ENCODE results near the gene GARIN1A.

Gene GARIN1A

GRCh38 chr7:128701062-128701785 lies 29.1 kb downstream of the GARIN1A start:
- TF ChIP-seq CTCF (conservative IDR thresholded peaks at IDR 0.05; ENCODE audit: low read length) (no peak), EZH2phosphoT487 (IDR thresholded peaks at IDR 0.05; ENCODE audit: borderline replicate concordance) (no peak)
- Histone ChIP-seq H3K4me1 (ENCODE audit: insufficient read depth, low read length, poor library complexity, severe bottlenecking) (no peaks in the 10 kb centered on the region), H3F3A (ENCODE audit: low read depth) (no peaks in the 10 kb centered on the region), H3K9me2 (replicated peaks; ENCODE audit: low read depth, low read length) (no peaks in the 10 kb centered on the region), H3K9me3 (ENCODE audit: insufficient read depth, low read depth, low read length) (no peaks in the 10 kb centered on the region), H3K27me3 (ENCODE audit: insufficient read depth, low read length, poor library complexity, severe bottlenecking) (no peaks in the 10 kb centered on the region), H3K36me3 (ENCODE audit: insufficient read depth, low read length) (no peaks in the 10 kb centered on the region), H4K20me1 (ENCODE audit: insufficient read depth, low read length, poor library complexity, severe bottlenecking) (no peaks in the 10 kb centered on the region), H2AFZ (ENCODE audit: low read length) (no peak overlapping the region), H3K79me2 (ENCODE audit: insufficient read depth, low read length) (no peaks in the 10 kb centered on the region), H3K9ac (ENCODE audit: low read depth, low read length, poor library complexity, severe bottlenecking) (no peak overlapping the region), H3K4me3 (ENCODE audit: low read length, poor library complexity, severe bottlenecking) (no peak overlapping the region), H3K4me2 (ENCODE audit: low read depth, low read length, poor library complexity, severe bottlenecking) (no peak overlapping the region)

GRCh38 chr7:128703609-128704241 lies 31.6 kb downstream of the GARIN1A start:
- H3K79me2 ChIP-seq (ENCODE audit: insufficient read depth, low read length) = no peaks in the 10 kb centered on the region
- H3K9me3 ChIP-seq (ENCODE audit: insufficient read depth, low read depth, low read length) = no peaks in the 10 kb centered on the region
- no peak overlapping the region for H3K4me3 ChIP-seq (ENCODE audit: low read length, poor library complexity, severe bottlenecking)
- no peak overlapping the region for H3K4me2 ChIP-seq (ENCODE audit: low read depth, low read length, poor library complexity, severe bottlenecking)
- H3K4me1 ChIP-seq (ENCODE audit: insufficient read depth, low read length, poor library complexity, severe bottlenecking) = no peaks in the 10 kb centered on the region
- H3F3A ChIP-seq (ENCODE audit: low read depth) = no peaks in the 10 kb centered on the region
- H3K9me2 ChIP-seq (replicated peaks; ENCODE audit: low read depth, low read length) = no peaks in the 10 kb centered on the region
- H3K9ac ChIP-seq (ENCODE audit: low read depth, low read length, poor library complexity, severe bottlenecking) = no peak overlapping the region
- no peak for TF ChIP-seq CTCF (conservative IDR thresholded peaks at IDR 0.05; ENCODE audit: low read length)
- no peak for TF ChIP-seq EZH2phosphoT487 (IDR thresholded peaks at IDR 0.05; ENCODE audit: borderline replicate concordance)
- H3K36me3 ChIP-seq (ENCODE audit: insufficient read depth, low read length) = no peaks in the 10 kb centered on the region
- no peaks in the 10 kb centered on the region for H4K20me1 ChIP-seq (ENCODE audit: insufficient read depth, low read length, poor library complexity, severe bottlenecking)
- H2AFZ ChIP-seq (ENCODE audit: low read length) = no peak overlapping the region
- no peaks in the 10 kb centered on the region for H3K27me3 ChIP-seq (ENCODE audit: insufficient read depth, low read length, poor library complexity, severe bottlenecking)

GRCh38 chr7:128705891-128706333 lies 33.8 kb downstream of the GARIN1A start:
- TF ChIP-seq CTCF (conservative IDR thresholded peaks at IDR 0.05; ENCODE audit: low read length) (no peak), EZH2phosphoT487 (IDR thresholded peaks at IDR 0.05; ENCODE audit: borderline replicate concordance) (no peak)
- H4K20me1 ChIP-seq (ENCODE audit: insufficient read depth, low read length, poor library complexity, severe bottlenecking) = no peaks in the 10 kb centered on the region
- no peaks in the 10 kb centered on the region for H3K4me1 ChIP-seq (ENCODE audit: insufficient read depth, low read length, poor library complexity, severe bottlenecking)
- H3K79me2 ChIP-seq (ENCODE audit: insufficient read depth, low read length) = no peaks in the 10 kb centered on the region
- H3K9ac ChIP-seq (ENCODE audit: low read depth, low read length, poor library complexity, severe bottlenecking) = no peak overlapping the region
- no peak overlapping the region for H3K4me2 ChIP-seq (ENCODE audit: low read depth, low read length, poor library complexity, severe bottlenecking)
- no peaks in the 10 kb centered on the region for H3K27me3 ChIP-seq (ENCODE audit: insufficient read depth, low read length, poor library complexity, severe bottlenecking)
- H3K4me3 ChIP-seq (ENCODE audit: low read length, poor library complexity, severe bottlenecking) = no peak overlapping the region
- no peaks in the 10 kb centered on the region for H3K36me3 ChIP-seq (ENCODE audit: insufficient read depth, low read length)
- no peaks in the 10 kb centered on the region for H3K9me3 ChIP-seq (ENCODE audit: insufficient read depth, low read depth, low read length)
- no peaks in the 10 kb centered on the region for H3K9me2 ChIP-seq (replicated peaks; ENCODE audit: low read depth, low read length)
- no peaks in the 10 kb centered on the region for H3F3A ChIP-seq (ENCODE audit: low read depth)
- no peak overlapping the region for H2AFZ ChIP-seq (ENCODE audit: low read length)
